Stimulated activated CD4-positive, alpha-beta T cell treated with anti-CD3 and anti-CD28 coated beads, Interleukin-4, amount 100 ng/mL, for 1 hour (primary cell): ENCODE results near the gene THAP7.

Experiments used
- DNase-seq: peaks from one replicate; pipeline ENCODE4 v3.0.0-alpha.2; 2020

Gene THAP7

DNA sequence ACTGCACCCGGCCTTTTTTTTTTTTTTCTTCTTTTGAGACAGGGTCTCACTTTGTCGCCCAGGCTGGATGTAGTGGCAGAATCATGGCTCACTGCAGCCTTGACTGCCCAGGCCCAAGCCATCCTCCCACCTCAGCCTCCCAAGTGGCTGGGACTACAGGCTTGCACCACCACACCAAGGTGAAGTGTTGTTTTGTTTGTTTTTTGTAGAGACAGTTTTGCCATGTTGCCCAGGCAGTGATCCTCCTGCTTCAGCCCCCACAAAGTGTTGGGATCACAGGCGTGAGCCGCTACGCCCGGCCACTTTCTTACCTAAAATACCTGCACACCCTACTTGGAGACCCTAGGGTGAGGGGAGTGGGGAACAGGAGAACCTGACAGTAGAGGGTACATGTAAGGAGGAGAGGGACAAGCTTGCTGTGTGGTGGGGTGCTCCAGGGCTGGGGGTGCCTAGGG, 39.4 kb downstream of the THAP7 start:
- no peak for DNase-seq

DNA sequence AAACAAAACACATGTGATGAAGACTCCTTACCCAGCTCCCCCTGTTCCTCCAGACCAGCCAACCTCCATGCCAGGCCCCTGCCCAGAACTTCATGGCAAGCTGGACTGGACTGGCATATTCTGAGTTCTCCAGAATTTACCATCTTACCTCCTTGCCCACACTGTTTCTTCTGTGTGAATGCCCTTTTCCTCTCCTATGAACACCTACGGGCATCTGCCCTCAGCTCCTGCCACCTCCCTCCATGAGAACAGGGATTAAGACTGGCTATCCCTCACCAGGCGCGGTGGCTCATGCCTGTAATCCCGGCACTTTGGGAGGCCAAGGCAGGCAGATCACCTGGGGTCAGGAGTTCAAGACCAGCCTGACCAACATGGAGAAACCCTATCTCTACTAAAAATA, 41.3 kb downstream of the THAP7 start:
- no peak for DNase-seq

DNA sequence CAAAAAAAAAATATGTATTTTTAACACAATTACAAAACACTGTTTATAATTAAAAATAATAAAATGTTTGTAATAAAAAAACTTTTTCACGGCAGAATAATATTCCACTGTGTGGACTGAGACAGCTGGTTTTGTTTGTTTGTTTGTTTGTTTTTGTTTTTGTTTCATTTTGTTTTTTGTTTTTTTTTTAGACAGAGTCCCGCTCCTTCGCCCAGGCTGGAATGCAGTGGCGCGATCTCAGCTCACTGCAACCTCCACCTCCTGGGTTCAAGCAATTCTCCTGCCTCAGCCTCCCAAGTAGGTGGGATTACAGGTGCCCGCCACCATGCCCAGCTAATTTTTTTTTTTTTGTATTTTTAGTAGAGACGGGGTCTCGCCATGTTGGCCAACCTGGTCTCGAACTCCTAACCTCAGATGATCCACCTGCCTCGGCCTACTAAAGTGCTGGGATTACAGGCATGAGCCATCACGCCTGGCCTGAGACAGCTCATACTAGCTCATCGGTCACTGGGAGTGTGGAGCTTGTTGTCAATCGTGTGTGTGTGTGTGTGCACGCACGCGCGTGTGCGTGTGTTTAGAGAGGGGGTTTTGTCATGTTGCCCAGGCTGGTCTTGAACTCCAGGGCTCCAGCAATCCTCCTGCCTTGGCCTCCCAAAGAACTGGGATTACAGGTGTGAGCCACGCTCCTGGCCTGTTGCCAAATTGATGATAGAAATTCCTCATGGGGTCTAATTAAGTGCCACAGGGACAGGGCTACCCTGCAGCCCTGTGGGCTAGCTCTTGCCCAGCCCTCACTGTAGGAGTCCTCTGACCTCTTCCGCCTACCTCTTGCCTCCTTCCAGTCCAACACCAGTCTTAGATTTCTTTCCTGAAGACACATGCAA, 42.1 kb downstream of the THAP7 start:
- DNase-seq = no peak

DNA sequence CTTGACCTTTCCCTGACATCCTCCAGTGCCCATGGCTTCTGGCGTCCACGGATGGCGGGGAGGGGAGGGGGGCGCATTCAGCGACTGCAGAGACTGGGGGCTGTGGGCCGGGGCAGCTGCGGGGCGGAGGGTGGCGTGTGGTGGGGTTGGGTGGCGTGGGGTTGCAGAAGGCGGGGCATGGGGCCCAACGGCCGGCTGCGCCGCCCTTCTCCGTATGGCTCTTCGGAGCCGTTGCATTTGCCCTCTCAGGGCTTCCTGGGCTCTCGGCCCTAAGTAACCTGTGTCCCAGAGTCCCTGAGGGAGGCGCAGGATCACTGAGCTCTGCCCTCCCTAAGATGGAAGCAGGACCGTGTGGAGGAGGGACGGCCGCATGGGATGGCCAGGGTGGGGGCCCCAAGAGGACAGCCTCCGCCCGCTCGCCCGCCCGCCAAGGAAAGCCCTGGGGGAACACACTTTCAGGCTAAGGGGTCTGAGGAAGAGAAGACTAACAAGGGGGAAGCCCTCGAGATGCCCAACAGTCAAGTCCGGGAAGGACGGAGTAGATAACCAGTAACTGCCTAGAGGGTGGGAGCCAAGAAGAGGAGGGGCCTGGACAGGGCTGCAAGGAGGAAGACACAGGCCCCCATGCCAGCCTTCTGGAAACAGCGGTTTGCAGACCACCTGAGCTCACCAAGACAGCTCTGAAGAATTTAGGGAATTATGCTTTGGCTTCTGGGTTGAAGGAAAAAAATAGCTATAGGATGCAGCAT, 44.1 kb downstream of the THAP7 start:
- DNase-seq = no peak

DNA sequence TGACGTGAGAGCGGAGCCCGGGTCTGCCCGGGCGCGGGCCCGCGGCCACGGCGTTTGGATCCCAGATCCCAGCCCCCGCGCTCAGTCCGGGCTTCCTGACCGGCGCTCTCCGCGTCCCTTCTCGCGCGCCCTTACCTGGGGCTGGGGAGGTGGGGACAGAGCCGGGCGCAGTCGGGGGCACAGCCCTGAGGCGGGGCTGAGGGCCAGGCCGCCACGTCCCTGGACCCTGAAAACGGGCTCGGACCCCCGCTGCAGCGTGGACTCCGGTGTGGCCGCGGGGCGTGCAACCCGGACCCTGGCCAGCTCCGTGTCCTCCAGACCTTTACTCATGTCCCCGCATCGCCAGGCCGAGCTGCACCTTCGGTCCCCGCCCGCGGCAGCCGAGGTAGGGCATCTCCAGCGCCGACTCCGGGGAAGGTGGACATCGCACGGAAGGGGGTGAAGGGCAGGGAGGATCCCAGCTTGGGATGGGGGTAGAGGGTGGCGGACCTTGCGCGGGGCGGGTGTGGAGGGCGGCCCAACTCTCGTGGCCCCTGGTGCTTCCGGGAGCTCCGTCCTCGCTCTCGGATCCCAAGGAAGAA, 44.7 kb downstream of the THAP7 start:
- no peak for DNase-seq

DNA sequence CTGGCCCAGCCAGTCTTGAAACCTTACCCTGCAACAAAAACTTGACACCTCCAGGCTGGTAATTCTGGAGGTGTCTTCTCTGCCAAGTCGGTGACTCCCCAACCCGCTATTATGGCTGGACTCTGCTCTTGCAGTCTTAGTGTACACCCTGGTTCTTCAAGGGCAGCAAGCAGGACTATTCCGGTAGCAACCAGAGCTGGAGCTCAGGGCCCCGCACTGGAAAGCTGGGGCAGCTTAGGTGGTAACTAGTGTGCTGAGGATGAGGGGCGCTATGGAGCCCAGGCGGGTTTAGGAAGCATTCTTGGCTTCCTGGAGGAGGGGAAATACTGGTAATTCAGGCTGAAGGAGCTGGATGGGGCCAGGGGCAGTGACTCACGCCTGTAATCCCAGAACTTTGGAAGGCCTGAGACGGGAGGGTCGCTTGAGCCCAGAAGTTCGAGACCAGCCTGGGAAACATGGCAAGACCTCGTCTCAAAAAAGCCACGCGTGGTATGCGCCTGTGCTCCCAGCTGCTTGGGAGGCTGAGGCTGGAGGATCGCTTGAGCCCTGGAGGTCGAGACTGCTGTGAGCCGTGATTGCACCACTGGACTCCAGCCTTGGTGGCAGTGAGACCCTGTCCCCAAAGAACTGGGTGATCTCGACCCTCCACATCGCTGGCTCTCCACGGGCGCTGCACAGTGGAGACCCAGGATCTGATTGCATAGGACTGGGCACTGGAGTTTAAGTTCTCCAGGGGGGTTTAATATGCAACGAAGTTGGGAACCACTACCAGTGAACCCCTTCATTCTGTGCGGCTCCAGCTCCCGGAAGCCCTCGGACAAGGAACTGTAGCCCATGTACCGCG, 45.4 kb downstream of the THAP7 start:
- no peak for DNase-seq

DNA sequence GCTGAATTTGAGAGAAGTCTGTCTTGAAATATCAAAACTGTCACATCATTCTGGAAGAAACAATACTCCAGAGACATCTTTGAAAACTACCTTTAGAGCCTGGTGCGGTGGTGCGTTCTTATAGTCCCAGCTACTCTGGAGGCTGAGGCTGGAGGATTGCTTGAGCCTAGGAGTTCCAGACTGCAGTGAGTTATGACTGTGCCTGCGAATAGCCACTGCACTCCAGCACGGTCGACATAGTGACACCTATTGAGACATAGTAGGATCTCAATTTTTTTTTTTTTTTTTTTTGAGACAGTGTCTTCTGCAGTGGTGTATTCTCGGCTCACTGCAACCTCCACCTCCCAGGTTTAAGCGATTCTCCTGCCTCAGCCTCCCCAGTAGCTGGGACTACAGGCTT, 46.4 kb downstream of the THAP7 start:
- no peak for DNase-seq

DNA sequence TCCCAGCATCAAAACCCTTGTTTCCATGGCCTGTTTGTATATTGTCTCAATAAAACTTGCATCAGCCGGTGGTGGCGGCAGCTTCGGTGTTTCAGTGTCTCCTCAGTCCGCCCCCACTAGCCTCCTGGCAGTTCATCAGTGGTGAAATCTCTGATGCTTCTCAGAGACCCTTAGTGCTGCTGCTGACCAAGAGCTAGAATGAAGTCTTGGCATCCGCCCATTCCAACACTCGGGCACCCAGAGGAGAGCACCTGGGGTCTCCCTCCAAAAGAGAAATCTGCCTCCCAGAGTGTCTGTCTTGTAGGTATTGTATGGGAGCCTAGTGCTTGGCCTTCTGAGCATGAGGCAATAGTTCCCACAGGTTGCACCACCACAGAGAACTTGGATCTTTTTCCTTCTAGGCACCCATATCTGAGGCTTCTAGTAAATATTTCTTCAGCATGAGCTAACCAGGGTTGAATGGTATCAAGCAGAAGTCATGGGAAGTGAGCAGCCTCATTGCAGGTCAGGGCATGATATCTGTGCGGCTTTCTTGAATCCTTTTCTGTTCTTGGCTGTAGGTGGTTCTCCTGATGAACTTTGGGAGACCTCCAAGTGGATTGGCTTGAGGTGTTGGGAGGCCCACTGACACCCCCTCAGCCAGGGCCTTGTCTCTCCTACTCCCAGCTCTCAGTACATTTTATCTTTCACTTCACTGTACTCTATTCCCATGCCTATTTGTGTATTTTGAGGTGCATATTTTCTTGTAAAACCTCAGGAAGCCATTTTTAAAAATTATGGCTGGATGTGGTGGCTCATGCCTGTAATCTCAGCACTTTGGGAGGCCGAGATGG, 48.0 kb downstream of the THAP7 start:
- DNase-seq = no peak

DNA sequence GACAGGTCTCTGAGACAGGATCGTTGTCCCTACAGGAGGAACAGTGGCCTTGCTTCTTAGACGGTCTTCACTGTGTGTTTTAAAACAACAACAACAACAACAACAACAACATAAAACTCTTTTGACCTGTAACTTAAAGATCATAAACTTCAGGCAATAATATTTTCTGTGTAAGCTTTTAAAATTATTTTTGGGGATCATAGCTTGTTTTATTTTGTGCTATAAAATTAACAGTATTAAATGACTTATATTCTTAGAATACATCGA, 48.6 kb downstream of the THAP7 start:
- no peak for DNase-seq

DNA sequence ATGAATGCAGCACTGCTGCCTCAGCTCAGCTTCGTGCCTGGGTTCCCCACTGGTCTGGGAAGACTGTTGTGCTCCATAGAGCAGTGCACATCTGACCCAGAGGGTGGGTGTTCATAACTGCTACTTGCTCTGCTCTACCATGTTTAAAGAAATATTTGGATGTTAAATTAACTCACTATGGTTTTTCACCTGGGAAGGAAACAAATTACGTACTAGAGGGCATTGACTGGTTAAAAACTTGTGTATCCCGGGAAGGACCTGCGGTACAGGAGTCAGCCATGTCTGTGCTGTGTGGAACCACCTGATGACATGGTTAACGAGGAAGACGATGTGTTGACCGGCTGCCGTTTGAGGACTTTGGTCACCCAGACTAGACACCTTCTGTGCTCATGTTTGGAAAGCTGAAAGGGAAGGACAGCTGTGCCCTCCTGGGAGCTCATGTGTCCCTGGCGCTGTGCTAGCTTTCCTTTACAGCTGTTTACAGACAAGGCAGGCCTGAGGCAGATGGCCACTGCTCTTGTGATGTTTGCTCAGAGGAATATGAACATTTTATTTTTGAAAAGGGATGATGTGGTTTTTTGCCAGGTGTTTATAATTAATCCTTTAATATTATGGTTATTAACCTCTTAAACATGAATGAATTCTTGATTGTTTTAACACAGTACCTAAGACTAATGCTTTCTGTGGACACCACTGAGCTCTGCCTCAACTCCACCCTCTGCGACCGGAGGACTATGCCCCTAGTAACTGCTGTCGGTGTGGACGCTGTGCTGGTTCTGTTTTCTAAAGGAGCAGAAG, 49.2 kb downstream of the THAP7 start:
- DNase-seq = no peak

DNA sequence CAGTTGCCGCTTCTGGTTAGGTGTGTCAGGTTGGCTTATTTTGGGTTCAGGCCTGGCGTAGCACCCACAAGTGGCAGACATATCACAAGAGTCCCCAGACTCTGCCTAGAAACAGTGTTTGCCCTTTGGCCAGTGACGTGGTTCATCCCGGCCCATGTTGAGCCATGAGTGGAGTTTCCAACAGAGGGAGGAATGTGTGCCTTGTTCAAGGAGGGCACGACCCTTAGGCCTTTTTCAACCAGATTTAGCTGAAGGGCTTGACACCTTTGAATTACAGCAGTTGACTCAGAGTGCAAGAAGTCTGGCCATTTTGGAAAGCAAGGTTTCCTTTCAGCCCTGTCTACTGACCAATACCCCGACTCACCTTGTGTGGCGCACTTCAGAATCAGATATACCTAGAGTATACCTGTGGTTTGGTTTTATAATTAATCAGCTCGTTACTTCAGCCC, 50.0 kb downstream of the THAP7 start:
- DNase-seq = no peak

DNA sequence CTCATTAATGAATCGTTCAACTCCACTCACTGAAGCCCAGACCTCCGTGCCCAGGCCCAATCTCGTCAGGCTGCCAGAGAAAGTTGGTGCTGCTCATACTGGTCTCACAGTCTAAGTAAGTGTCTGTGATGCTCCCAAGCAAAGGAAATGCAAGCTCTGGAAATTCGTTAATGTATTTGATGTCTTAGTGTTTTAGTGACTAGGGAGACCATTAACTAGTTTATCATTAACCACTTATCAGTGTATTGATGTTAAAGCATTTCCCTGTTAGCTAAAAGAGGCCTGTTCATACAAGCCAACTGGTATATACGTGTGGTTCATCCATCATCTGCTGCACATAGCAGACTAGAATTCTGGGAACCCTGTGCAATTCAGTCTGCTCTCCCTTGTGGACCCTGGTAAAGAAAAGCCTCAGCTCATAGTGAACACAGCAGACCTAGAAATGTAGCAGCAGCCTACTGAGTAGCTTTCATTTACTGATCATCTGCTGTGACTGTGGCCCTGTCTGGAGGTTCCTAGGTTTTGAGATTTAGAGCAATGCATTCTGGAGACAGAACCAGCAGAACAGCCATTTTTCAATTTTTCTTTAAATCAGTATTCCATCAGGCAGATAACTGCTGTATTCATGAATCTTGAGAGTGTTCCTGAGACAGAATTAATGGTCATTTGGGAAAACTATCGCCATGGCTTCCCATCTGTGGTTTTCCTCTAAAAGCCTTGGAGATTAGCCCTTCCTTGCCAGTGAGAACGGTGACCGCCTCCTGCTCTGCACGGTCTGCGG, 50.6 kb downstream of the THAP7 start:
- DNase-seq = no peak

DNA sequence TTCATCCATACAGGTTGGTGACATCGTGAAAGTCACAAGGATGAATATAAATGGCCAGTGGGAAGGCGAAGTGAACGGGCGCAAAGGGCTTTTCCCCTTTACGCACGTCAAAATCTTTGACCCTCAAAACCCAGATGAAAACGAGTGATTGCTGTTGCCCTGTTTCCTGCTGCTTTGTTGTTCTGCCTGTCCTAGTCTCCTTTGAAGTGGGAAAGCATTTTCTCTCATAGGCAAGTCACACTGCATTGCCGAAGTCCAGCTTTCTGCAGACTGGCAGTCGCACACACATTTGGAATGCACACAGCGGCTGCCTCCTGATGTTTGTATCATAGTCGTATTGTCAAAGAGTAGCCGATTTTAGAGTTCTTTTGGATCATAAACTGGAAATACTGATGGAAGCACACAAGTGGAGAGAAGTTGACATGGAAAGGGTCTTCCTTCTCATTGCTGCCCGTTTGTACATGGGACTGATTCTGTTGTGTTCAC, 52.2 kb downstream of the THAP7 start:
- no peak for DNase-seq
